Kidney (tissue), 14 donors: ENCODE measurements around the gene STK35. TPM values are rescaled to one million over a fixed set of nuclear protein-coding genes. Genes with fewer than 3 reads are reported as not detected.
"Not testable (repeated sequence)": the region's sequence is repeated elsewhere in the genome, so short reads cannot be mapped to it uniquely, and the experiment has no call there.

Source experiments
- DNase-seq, 5 donors: peaks; one replicate each; pipeline ENCODE4 v3.0.0-alpha.2; 2013 to 2020
- FAIRE-seq: peaks from 2 replicates; lab custom pipeline; 2012; peaks lifted over from hg19 to GRCh38; lab: Jason Lieb, UNC
- H3K27ac ChIP-seq, 2 donors: one replicate each; pipeline ENCODE4 v1.7.0; 2013; ENCODE audit warnings: low read depth in 2 of 2, low read length in 2 of 2, inconsistent platforms in 1 of 2
- H3K27me3 ChIP-seq: one replicate; pipeline ENCODE4 v1.7.1; 2013; ENCODE audit warnings: low read length, inconsistent platforms; ENCODE audit not compliant: control insufficient read depth, insufficient read depth
- H3K36me3 ChIP-seq, 3 donors: one replicate each; pipeline versions ENCODE4 v1.7.0 to v1.7.1; 2013; ENCODE audit warnings: low read length in 3 of 3, control low read depth in 1 of 3, inconsistent platforms in 1 of 3; ENCODE audit not compliant: insufficient read depth in 3 of 3, control insufficient read depth in 2 of 3
- H3K4me1 ChIP-seq, 3 donors: one replicate each; pipeline versions ENCODE4 v1.7.0 to v1.7.1; 2013; ENCODE audit warnings: low read length in 3 of 3, inconsistent platforms in 1 of 3, low read depth in 1 of 3; ENCODE audit not compliant: control insufficient read depth in 2 of 3, insufficient read depth in 2 of 3
- H3K4me3 ChIP-seq, 3 donors: one replicate each; pipeline versions ENCODE4 v1.7.0 to v1.8.1; 2013; ENCODE audit warnings: low read length in 3 of 3, control low read depth in 1 of 3, inconsistent platforms in 1 of 3
- H3K9ac ChIP-seq, 3 donors: one replicate each; pipeline versions ENCODE4 v1.7.0 to v1.7.1; 2013; ENCODE audit warnings: low read length in 3 of 3, control low read depth in 1 of 3, inconsistent platforms in 1 of 3
- H3K9me3 ChIP-seq, 3 donors: one replicate each; pipeline versions ENCODE4 v1.7.0 to v1.7.1; 2013; ENCODE audit warnings: low read length in 3 of 3, control low read depth in 1 of 3, inconsistent platforms in 1 of 3; ENCODE audit not compliant: control insufficient read depth in 2 of 3, insufficient read depth in 1 of 3
- CTCF ChIP-seq: IDR thresholded peaks from 3 replicates; pipeline ENCODE4 v1.5.1; 2012; ENCODE audit warnings: mild to moderate bottlenecking, moderate library complexity, borderline replicate concordance; ENCODE audit not compliant: insufficient read depth; ENCODE audit errors: extremely low read depth
- intact Hi-C: fragments of 100-400 bp; cut with DNase I; formaldehyde crosslinking; loops from one replicate; pipeline ENCODE4 v1.11.1; 2022
- polyA plus RNA-seq: library from polyadenylated mRNA; stranded (reverse); fragments of 350-450 nt; fragmentation: Illumina TruSeq; extraction: RNeasy Lipid Tissue Mini Kit (QIAGEN cat#74804); gene quantifications from one replicate; pipeline ENCODE4 v1.2.3, GENCODE V29; 2014; ENCODE audit warnings: low read depth, low replicate concordance; ENCODE audit not compliant: insufficient read depth
- total RNA-seq: library from RNA; stranded (reverse); fragmentation: NEBNext Ultra II Directional; extraction: Animal tissue kit (Norgen Biotek cat#: 25700); gene quantifications from one replicate; pipeline ENCODE4 v1.2.1, GENCODE V29; 2021
- donor health status: control.
- donor health status: control.
- donor health status: control.
- donor health status: control.
- donor health status: control.
- donor health status: DM: yes; HTN: yes; CAD: no.
- donor health status: Normal renal cell carcinoma (clear cell type).

The STK35 gene
- total and polyA plus RNA-seq, 2 donors from 2014 or later, result 3.7 to 16.5 TPM

GRCh38 chr20:2179233-2179580 is 77.6 kb downstream of the STK35 start:
- Histone ChIP-seq H3K4me3 (no peak overlapping the region), H3K27ac (no peak overlapping the region), H3K9me3 (no peaks in the 10 kb centered on the region), H3K9ac (no peak overlapping the region), H3K36me3 (no peaks in the 10 kb centered on the region), H3K27me3 (no peaks in the 10 kb centered on the region), H3K4me1 (no peaks in the 10 kb centered on the region)
- DNase-seq (peak in 3 of 5 donors; percentile 19 to 55 (median 21)), FAIRE-seq (no peak)
- intact Hi-C loops, result loop anchor here (10.0 kb wide), 1 partner anchor 94 kb away; no protein-coding TSS in a partner anchor
- TF ChIP-seq CTCF, result no peak

- no peak for FAIRE-seq
- intact Hi-C loops, result loop anchor here (10.0 kb wide), 1 partner anchor 95 kb away; no protein-coding TSS in a partner anchor
Observed at GRCh38 chr20:2179949-2180348, 78.3 kb downstream of the STK35 start.

GRCh38 chr20:2183381-2183780 is 81.8 kb downstream of the STK35 start:
- no peak for DNase-seq
- TF ChIP-seq CTCF, result no peak
- Histone ChIP-seq H3K27ac (no peak overlapping the region), H3K4me3 (no peak overlapping the region), H3K36me3 (no peaks in the 10 kb centered on the region), H3K27me3 (no peaks in the 10 kb centered on the region), H3K9me3 (peaks cover 0 to 10% (median 0%) of the 10 kb centered on the region in 3 donors), H3K9ac (no peak overlapping the region), H3K4me1 (no peaks in the 10 kb centered on the region)
- intact Hi-C loops, result no loop called here
- FAIRE-seq, result no peak

More at GRCh38 chr20:2179949-2180348, 78.3 kb downstream of the STK35 start:
- Histone ChIP-seq H3K9me3 (no peaks in the 10 kb centered on the region), H3K9ac (no peak overlapping the region), H3K4me3 (no peak overlapping the region), H3K36me3 (no peaks in the 10 kb centered on the region), H3K4me1 (no peaks in the 10 kb centered on the region), H3K27ac (no peak overlapping the region), H3K27me3 (no peaks in the 10 kb centered on the region)
- TF ChIP-seq CTCF, result no peak
- DNase-seq, result no peak

- H3K36me3 ChIP-seq, intact Hi-C loops, H3K4me1 ChIP-seq, DNase-seq, H3K9ac ChIP-seq, H3K27me3 ChIP-seq, H3K9me3 ChIP-seq, H3K27ac ChIP-seq, H3K4me3 ChIP-seq, FAIRE-seq: not testable (repeated sequence)
Observed at GRCh38 chr20:2184933-2185332, 83.3 kb downstream of the STK35 start.
